HG02798 (cell line): Measurements from ENCODE around the gene BNC2.

Experiments
- ATAC-seq: cut with Tn5 transposase; IDR thresholded peaks from one replicate; pipeline ENCODE4 v1.9.1; 2021; ENCODE audit warnings: mild to moderate bottlenecking; ENCODE audit not compliant: unreplicated experiment, poor library complexity

BNC2 gene

GRCh38 chr9:16767366-16767765, 103.1 kb downstream of the BNC2 start:
- ATAC-seq: no peak

- no peak for ATAC-seq
Observed at GRCh38 chr9:16763946-16764345, 106.5 kb downstream of the BNC2 start.

DNA sequence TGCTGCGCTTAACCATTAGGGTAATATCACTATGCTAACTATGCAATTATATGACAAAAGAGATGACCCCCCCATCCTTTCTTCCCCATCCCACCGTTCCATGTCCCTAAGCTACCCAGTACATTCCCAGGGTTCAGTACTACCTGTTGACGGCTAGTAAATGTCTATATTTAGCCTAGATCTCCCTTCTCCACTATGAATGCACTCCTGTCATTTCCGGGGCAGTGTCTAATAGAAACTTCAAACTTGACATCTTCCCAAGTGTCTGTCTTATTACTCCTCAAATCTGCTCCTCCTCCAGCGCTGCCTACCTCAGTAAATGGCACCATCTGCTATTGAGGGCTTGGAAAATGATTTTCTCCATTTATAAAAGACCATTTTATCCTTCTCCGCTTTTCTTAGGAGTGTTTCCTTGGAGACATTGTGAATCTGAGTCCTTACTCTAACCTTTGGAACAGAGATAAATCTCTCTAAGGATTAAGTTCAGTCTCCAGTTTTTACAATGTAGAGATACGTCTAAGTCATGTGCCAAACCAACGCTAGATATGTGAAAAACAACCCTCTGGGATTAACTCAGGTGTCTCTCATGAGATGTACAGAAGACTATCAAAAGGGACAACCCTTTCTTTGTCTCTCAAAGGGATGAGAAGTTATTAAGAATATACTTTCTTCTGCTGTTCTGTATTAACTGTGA, 114.9 kb downstream of the BNC2 start:
- no peak for ATAC-seq

- ATAC-seq: no peak
Observed at GRCh38 chr9:16754662-16755061, 115.8 kb downstream of the BNC2 start.

GRCh38 chr9:16753256-16753655, 117.2 kb downstream of the BNC2 start:
- ATAC-seq: no peak

- no peak for ATAC-seq
Observed at GRCh38 chr9:16752601-16753000, 117.9 kb downstream of the BNC2 start.

DNA sequence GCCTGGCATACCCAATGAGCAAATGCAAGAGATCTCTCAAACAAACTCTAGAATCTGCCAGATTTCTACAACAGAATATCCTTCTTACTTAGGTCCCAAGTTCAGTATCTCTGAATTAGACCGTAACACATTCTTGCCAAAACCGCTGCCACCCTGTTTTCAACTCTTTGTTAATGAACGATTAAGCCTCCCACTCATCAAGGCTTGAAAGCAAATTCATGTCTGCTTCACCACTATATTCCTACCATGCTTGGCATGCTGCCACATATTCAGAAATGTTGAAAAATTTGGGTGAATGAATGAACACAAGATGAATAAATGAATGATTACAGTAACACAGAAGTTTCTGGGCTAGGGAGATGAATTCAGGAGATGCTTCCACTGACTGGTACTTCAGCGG, 119.9 kb downstream of the BNC2 start:
- ATAC-seq: no peak

- no peak for ATAC-seq
Observed at GRCh38 chr9:16745359-16745758, 125.1 kb downstream of the BNC2 start.

DNA sequence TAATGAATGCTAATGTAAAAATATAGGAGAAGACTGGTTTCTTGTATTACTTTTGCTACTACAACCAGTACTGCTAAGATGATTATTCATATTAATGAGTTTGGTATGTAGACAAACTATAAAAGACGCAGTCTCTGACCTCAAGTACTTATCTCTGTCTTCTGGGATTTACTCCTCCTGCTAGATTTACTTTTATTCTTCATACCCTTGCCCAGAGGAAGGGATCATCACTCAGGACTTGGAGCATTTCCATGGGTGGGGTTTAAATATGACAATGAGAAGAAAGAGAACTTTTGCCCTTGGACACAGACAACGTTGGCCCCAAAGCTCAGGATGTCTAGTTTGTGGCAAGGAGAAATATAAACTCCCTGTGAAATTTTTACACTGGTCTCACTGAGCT, 126.1 kb downstream of the BNC2 start:
- no peak for ATAC-seq

- ATAC-seq: no peak
Observed at GRCh38 chr9:16743375-16743774, 127.1 kb downstream of the BNC2 start.

DNA sequence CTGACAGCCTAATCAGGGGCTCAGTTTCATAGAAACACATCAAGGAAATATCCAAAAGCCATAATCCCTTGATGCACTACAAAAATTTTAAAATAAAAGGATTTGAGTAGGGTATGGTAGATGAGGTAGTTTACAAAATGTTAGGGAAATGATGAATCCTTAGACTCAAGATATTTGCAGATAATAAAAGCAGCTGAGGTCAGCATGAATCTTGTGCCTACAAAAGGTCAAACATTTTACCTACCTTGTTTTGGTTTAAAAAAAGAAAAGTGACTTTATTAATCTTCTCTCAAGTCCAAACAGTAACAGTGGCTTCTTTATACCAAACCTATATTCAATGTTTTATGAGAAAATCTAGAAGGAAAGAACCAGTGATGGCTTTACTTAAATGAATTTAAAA, 135.5 kb downstream of the BNC2 start:
- ATAC-seq: no peak

- ATAC-seq: no peak
Observed at GRCh38 chr9:16732546-16732945, 137.9 kb downstream of the BNC2 start.

- no peak for ATAC-seq
Observed at GRCh38 chr9:16730162-16730561, 140.3 kb downstream of the BNC2 start.

DNA sequence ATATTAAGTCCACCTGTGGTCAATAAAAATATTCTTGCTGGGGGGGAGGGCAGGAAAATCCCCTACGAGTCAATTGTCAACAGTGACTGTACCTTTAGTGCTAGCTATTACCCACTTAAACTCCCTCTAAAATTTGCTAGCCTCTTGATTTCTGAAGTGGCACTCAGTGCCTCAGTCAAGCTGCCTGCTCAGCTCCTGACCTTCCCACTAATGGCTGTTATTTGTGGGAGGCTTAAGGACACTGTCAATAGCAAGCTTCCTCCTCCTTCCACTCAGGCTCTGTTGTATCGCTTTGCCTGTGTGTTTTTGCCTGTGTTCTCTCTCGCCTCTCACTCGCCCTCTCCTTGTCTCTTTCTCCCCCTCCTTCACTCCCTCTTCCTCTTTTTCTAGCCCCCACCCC, 140.8 kb downstream of the BNC2 start:
- ATAC-seq: no peak

DNA sequence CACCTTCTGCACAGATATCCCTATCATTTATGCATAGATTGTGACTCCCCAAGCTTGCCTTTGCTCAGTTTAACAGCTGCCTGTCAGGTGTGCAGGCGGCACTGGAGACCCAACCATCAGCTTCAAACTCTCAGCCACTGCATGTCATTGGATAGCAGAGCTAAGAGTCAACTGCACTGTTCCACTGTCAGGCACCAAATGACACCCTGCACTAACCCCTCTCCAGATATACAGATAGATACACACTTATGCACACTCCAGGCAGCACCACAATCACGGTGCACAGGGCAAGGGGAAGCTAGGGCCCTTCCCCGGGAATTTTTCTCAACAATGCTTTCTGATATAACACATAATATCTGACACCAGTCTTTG, 142.3 kb downstream of the BNC2 start:
- no peak for ATAC-seq

GRCh38 chr9:16727452-16728136, 142.9 kb downstream of the BNC2 start:
- ATAC-seq: no peak

- no peak for ATAC-seq
Observed at GRCh38 chr9:16726718-16727451, 143.6 kb downstream of the BNC2 start.

- no peak for ATAC-seq
Observed at GRCh38 chr9:16726029-16726428, 144.4 kb downstream of the BNC2 start.

GRCh38 chr9:16725066-16725465, 145.4 kb downstream of the BNC2 start:
- ATAC-seq: no peak

- ATAC-seq: no peak
Observed at GRCh38 chr9:16721972-16722371, 148.5 kb downstream of the BNC2 start.

- ATAC-seq: no peak
Observed at GRCh38 chr9:16720386-16720785, 150.1 kb downstream of the BNC2 start.

DNA sequence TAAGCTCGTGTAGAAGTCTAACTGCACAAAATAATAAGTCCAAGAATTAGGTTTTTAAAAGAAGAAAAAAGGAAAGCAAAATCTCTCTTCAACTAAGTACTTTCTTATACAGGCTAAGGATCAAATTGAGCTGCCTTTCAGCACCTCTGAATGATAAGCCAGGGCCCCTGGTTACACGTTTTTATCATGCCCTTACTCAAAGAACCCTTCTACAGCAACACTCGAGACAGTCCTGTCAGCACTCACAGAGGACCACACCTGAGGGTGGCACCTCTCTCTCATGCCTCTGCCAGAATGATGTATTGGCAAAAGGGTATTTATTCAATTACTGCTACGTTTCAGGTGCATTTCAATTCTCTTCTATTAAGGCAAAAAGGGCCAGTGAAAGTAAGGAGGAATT, 150.5 kb downstream of the BNC2 start:
- no peak for ATAC-seq
